DMS79 (cell line): ENCODE data around the gene UGDH.
A peak's percentile ranks its signal among the peaks of the same experiment; 100 is the strongest.
"Not testable (repeated sequence)": the region's sequence is repeated elsewhere in the genome, so short reads cannot be mapped to it uniquely, and the experiment has no call there.

Experiments used
- DNase-seq: peaks from one replicate; lab custom pipeline; 2025; lab: John Stamatoyannopoulos, UW

UGDH gene

GRCh38 chr4:39528061-39528465, 824 bp upstream of the UGDH start:
- peak; percentile 4 for DNase-seq

- no peak for DNase-seq
These were observed 409 bp downstream of the UGDH start for GRCh38 chr4:39526765-39527295.

- no peak for DNase-seq
These were observed 1.2 kb downstream of the UGDH start for GRCh38 chr4:39525822-39526690.

GRCh38 chr4:39524161-39524957, 2.9 kb downstream of the UGDH start:
- no peak for DNase-seq

DNA sequence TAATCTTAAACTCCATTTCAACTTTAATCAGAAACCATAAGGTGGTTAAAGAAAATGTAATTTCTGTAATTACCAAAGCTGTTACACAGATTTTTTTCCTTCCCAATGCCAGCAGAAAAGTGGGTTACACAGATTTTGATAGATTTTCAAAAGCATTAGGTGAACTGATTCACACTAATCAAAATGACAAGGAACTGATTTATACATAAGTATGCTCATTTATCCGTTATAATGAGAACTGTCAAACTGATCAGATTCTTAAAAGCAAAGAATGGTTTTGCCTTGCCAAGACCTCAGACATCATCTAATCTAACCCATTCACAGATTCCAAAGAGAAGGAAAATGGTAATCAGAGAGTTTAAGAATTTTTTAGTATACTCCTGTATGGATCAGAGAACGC, 5.2 kb downstream of the UGDH start:
- no peak for DNase-seq

DNA sequence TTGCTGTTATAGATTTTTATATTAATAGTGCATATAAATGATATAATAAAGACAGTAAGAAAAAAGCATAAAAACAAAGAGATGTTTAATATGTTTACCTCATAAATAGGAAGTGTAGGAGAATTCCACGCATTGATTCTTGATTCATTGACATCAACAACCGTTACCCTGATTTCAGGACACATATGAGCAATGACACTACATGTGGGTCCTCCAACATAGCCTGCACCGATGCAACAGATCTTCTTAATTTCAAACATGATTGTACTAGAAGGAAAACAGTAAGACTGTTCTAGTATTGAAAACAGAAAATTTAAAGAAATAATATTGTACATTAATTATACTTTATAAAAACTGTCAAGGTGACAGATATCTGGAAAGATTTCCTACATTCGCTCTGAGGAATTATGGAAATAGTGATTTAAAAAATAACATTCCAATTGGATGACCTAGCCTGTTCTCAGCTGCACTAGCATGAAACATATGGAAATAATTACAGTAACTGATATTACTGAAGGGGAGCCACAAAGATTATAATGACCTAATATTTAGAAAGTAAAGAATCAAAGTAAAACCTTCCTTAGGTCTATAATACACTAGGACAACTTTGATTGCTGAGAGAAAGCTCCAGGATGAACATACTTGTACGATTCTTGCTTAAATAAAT, 5.9 kb downstream of the UGDH start:
- no peak for DNase-seq

DNA sequence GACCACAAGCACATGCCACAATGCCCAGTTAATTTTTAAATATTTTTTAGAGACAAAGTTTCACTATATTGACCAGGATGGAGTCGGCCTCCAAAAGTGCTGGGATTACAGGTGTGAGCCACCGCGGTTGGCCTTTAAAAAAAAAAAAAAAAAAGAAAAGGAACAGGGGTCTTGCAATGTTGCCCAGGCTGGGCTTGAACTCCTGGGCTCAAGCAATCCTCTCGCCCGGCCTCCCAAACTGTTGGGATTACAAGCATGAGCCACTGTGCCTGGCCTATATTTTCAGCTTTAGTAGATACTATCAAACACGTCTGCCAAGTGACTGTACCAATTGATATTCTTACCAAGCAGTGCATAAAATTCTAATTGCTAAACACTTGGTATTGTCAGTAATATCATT, 8.8 kb downstream of the UGDH start:
- no peak for DNase-seq

GRCh38 chr4:39516407-39516966, 10.8 kb downstream of the UGDH start:
- DNase-seq = no peak

GRCh38 chr4:39515669-39516401, 11.4 kb downstream of the UGDH start:
- not testable (repeated sequence) for DNase-seq

DNA sequence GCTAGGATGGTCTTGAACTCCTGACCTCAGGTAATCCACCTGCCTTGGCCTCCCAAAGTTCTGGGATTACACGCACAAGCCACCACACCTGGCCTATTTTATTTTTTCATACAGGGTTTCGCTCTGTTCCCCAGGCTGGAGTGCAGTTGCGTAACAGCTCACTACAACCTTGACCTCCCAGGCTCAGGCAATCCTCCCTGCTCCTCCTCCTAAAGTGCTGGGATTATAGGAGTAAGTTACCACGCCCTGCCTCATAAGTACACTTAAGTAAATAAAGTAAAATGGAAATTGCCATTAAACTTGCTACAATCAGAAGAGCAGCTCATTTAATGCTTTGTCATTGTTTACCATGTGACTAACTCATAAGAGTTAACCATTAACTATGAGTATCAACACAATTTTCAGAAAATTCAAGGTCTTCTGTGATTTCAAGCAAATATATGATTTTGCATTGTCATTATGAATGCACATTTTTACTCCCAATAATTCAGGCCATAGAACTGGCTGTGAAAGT, 12.3 kb downstream of the UGDH start:
- DNase-seq = no peak

DNA sequence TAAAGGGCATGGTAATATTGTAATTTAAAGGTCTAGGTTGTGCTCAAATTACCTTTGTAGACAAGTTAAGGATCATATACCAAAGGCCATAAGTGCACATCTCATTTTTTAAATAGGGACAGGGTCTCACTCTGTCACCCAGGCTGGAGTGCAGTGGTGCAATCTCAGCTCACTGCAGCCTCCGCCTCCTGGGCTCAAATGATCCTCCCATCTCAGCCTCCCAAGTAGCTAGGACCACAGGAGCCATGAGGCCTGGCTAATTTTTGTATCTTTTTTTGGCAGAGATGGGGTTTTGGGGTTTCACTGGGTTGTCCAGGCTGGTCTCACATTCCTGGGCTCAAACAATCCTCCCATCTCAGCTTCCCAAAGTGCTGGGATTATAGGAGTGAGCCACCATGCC, 13.0 kb downstream of the UGDH start:
- not testable (repeated sequence) for DNase-seq

GRCh38 chr4:39510348-39510929, 16.8 kb downstream of the UGDH start:
- DNase-seq = no peak

DNA sequence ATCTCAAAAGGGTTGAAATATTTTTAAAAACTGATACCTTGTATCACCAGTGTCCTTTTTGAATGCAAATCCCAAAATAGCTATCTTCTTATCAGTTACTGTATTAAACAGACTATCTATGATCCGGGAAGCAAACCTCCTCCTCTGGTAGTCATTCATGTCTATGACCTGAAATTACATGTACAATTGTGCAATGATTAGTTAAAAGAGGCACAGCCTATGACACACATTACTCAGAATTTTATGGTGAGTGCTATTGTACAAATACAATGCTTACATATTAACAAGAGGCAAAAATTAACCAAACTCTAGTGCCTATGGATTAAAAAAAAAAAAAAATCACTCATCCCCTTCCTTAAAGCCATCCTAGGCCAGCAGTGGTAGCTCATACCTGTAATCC, 21.7 kb downstream of the UGDH start:
- no peak for DNase-seq

DNA sequence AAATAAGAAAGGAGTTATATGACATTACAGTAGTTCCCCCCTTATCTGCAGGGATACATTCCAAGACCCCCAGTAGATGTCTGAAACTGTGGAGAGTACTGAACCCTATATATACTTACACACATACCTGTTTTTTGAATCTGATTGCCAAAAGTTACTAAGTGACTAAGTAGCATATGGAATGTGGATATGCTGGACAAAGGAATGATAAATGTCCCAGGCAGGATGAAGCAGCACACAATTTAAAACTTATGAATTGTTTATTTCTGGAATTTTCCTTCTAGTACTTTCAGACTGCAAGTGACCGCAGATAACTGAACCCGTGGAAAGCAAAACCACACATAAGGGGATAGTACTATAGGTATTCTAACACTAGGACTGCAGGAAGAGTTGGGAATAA, 22.7 kb downstream of the UGDH start:
- no peak for DNase-seq

GRCh38 chr4:39502664-39503035, 24.6 kb downstream of the UGDH start:
- DNase-seq = not testable (repeated sequence)

- DNase-seq = no peak
These were observed 25.1 kb downstream of the UGDH start for GRCh38 chr4:39502019-39502663.

- no peak for DNase-seq
These were observed 28.6 kb downstream of the UGDH start for GRCh38 chr4:39498727-39499020.

DNA sequence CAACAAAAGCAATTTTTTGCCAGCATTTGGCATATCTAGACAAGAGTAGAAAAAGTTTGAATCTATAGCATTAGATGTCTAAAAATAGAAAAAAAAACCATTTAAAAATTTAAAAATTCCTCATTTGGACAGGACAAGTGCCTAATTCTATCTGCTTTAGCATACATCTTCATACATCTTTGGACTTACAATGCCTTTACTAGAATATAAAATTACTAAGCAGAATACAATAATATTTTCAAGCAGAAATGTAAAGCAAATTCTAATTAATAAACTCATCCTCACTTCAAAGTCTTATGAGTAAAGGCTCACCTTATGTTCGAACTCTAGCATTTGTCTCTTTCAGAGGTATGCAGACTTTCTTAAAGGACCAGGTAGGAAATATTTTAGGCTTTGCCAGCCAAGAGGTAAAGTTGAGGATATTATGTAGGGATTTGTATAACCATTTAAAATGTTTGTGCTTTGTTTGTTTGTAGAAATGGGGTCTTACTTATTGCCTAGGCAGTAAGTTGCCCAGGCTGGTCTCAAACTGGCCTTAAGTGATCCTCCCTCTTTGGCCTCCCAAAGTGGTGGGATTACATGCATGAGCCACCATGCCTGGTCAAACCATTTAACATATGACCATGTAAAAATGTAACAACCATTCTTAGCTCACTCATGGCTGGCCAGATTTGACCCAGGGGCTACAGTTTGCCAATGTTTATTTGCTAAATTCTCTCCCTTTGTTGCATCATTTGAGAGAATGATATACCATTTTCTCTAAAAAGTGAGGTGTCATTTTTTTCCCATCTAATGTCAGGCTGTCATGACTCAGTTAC, 29.1 kb downstream of the UGDH start:
- no peak for DNase-seq

DNA sequence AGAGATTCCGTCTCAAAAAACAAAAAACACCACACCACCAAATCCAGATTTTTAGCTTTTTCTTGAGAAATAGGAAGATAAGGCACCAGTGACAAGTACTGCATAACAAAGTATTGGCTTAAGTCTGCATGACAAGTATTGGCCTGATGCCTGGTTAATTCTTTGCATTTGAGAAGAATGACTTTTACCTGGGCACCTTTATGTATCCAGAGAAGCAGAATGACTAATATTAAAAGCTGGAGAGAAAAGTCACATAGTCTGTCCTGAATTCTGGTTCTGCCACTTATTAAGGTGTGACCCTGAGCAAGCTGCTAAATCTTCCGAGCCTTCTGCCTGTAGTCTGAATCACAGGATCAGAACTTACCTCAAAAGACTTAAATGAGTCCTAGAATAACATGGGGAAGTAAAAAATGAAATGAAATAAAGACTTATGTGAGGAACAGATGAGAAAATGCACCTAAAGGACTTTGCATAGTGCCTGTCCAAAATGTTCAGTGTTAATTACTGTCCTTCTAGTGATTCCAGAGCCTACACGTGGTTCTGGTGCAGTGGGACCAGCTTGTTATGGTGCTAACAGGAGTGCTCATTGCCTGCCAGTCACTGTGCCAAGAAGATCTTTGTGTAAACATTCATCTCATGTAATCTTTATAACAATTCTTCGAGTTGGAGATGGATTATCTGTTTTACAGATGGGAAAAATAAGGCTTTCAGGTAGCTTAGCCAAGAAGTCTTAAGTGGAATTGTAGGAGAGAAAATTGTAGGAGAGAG, 31.6 kb downstream of the UGDH start:
- DNase-seq = no peak
